K562 (cell line): ENCODE data around the gene PHTF2. TPM values are rescaled to one million over a fixed set of nuclear protein-coding genes. Genes with fewer than 3 reads are reported as not detected.
A peak's percentile ranks its signal among the peaks of the same experiment; 100 is the strongest.

Experiments
- ATAC-seq: fragments of 200-7000 bp; cut with Tn5 transposase; 3 replicates; pipeline ENCODE4 v1.9.1; 2020; ENCODE audit warnings: moderate library complexity
- BruUV-seq: library from RNA; stranded (reverse); fragments of 400-500 nt; replicated peaks from 2 replicates; lab custom pipeline; 2021; lab: Mats Ljungman, UMichigan
- CTCF ChIA-PET: fragments of 300-600 bp; formaldehyde crosslinking; extraction: SDS; loops from one replicate; lab custom pipeline; 2021; ENCODE audit warnings: low intra/inter-chr PET ratio; lab: Yijun Ruan, JAX
- POLR2A ChIA-PET: fragments of 300-600, 350-650 bp; sonication (Branson Sonifier 250); formaldehyde crosslinking; extraction: SDS; loops from one replicate; lab custom pipeline; 2021; ENCODE audit warnings: antibody characterized with exemption, inconsistent platforms; lab: Yijun Ruan, JAX
- DNase-seq, 4 experiments: peaks; one replicate each; pipeline versions ENCODE4 v3.0.0 to v3.0.0-alpha.2; 2011 to 2018; ENCODE audit warnings: low spot score in 3 of 4, mixed read lengths in 3 of 4; ENCODE audit errors: extremely low read depth in 1 of 4
- FAIRE-seq: peaks from 2 replicates; lab custom pipeline; 2011; peaks lifted over from hg19 to GRCh38; lab: Jason Lieb, UNC
- H2AFZ ChIP-seq: 2 replicates; pipeline ENCODE4 v1.6.0; 2011; ENCODE audit warnings: low read depth, low read length, control low read depth, inconsistent platforms
- H3K27ac ChIP-seq: fragments of 200-600 bp; 3 replicates; pipeline ENCODE4 v1.8.0; 2011; ENCODE audit warnings: low read depth, mild to moderate bottlenecking, control low read depth, inconsistent platforms, low read length, moderate library complexity, mixed read lengths; ENCODE audit errors: extremely low read depth
- H3K27me3 ChIP-seq, 2 experiments: fragments of 300-600 bp in 1 of 2; 2 replicates in 1 of 2; 3 replicates in 1 of 2; pipeline versions ENCODE4 v1.6.0 to v1.8.0; 2011; ENCODE audit warnings: inconsistent platforms in 2 of 2, low read length in 2 of 2, mild to moderate bottlenecking in 1 of 2, mixed read lengths in 1 of 2, moderate library complexity in 1 of 2; ENCODE audit not compliant: control insufficient read depth in 2 of 2, insufficient read depth in 2 of 2
- H3K36me3 ChIP-seq: fragments of 300-600 bp; 3 replicates; pipeline ENCODE4 v1.8.0; 2011; ENCODE audit warnings: mild to moderate bottlenecking, low read length, inconsistent platforms; ENCODE audit not compliant: control insufficient read depth, insufficient read depth
- H3K4me1 ChIP-seq, 2 experiments: fragments of 200-600 bp in 1 of 2; replicated peaks in 1 of 2; 2 replicates in 1 of 2; 3 replicates in 1 of 2; pipeline versions ENCODE4 v1.5.1 to v1.8.0; 2011; ENCODE audit warnings: inconsistent platforms in 2 of 2, low read length in 2 of 2, mild to moderate bottlenecking in 1 of 2, mixed read lengths in 1 of 2, moderate library complexity in 1 of 2; ENCODE audit not compliant: control insufficient read depth in 2 of 2, insufficient read depth in 2 of 2
- H3K4me2 ChIP-seq: 2 replicates; pipeline ENCODE4 v1.6.1; 2011; ENCODE audit warnings: low read length, control low read depth, inconsistent platforms, mixed read lengths; ENCODE audit not compliant: insufficient read depth
- H3K4me3 ChIP-seq: fragments of 200-600 bp; sonication (generic), shearing (Covaris generic); 2 replicates; pipeline ENCODE4 v1.5.1; 2016; ENCODE audit warnings: control low read depth, inconsistent platforms
- H3K79me2 ChIP-seq: fragments of 200-600 bp; 3 replicates; pipeline ENCODE4 v1.8.0; 2011; ENCODE audit warnings: low read length, inconsistent platforms; ENCODE audit not compliant: control insufficient read depth, insufficient read depth
- H3K9ac ChIP-seq, 2 experiments: 2 replicates each; pipeline versions ENCODE4 v1.6.0 to v1.6.1; 2011; ENCODE audit warnings: low read depth in 2 of 2, low read length in 2 of 2, control low read depth in 1 of 2, inconsistent platforms in 1 of 2, mild to moderate bottlenecking in 1 of 2, mixed read lengths in 1 of 2; ENCODE audit not compliant: insufficient read depth in 1 of 2
- H3K9me1 ChIP-seq: one replicate; pipeline ENCODE4 v1.6.0; 2011; ENCODE audit warnings: inconsistent platforms, mild to moderate bottlenecking, low read length, moderate library complexity; ENCODE audit not compliant: control insufficient read depth, insufficient read depth
- H3K9me3 ChIP-seq: replicated peaks from 2 replicates; pipeline ENCODE4 v1.5.1; 2011; ENCODE audit warnings: low read depth, low read length, inconsistent platforms; ENCODE audit not compliant: control insufficient read depth, insufficient read depth
- H4K20me1 ChIP-seq: replicated peaks from 2 replicates; pipeline ENCODE4 v1.6.1; 2011; ENCODE audit warnings: low read length, inconsistent platforms, mixed read lengths; ENCODE audit not compliant: control insufficient read depth, insufficient read depth
- BCOR ChIP-seq: fragments of 450-650 bp; IDR thresholded peaks from 2 replicates; pipeline ENCODE4 v1.6.1; 2016
- IFI16 ChIP-seq: fragments of 250-450 bp; sonication (Bioruptor Pico); IDR thresholded peaks from 2 replicates; pipeline ENCODE4 v2.1.2; 2022; ENCODE audit warnings: mild to moderate bottlenecking, inconsistent platforms
- PTTG1 ChIP-seq: fragments of 450-650 bp; IDR thresholded peaks from 2 replicates; pipeline ENCODE4 v1.6.1; 2016; ENCODE audit warnings: low read depth, mild to moderate bottlenecking, missing genetic modification characterization, missing compliant biosample characterization
- SPI1 ChIP-seq: IDR thresholded peaks from 2 replicates; pipeline ENCODE4 v1.6.1; 2011; ENCODE audit warnings: low read depth, low read length, control low read depth, borderline replicate concordance
- ZNF121 ChIP-seq: sonication (generic); formaldehyde crosslinking; conservative IDR thresholded peaks from 2 replicates; pipeline ENCODE4 v1.8.0; 2022; ENCODE audit warnings: missing genetic modification reagents
- ZNF217 ChIP-seq: sonication (generic); formaldehyde crosslinking; IDR thresholded peaks from 2 replicates; pipeline ENCODE4 v1.8.0; 2022; ENCODE audit warnings: mild to moderate bottlenecking, missing genetic modification reagents
- WGBS: fragments of 100-300 bp; shearing (Covaris generic); methylation state at CpG from one replicate; pipeline ENCODE4 v1.1.6; 2016; ENCODE audit warnings: low coverage, mixed read lengths; ENCODE audit not compliant: insufficient coverage; ENCODE audit errors: missing lambda C conversion rate; 5-methylcytosine and 5-hydroxymethylcytosine counted together
- in situ Hi-C: fragments of 300-500 bp; cut with MboI; formaldehyde crosslinking; loops from 4 replicates; pipeline ENCODE4 v1.15.0; 2018; ENCODE audit warnings: inconsistent platforms, mixed read lengths
- intact Hi-C: fragments of 100-400 bp; cut with micrococcal nuclease; formaldehyde crosslinking; loops from 2 replicates; pipeline ENCODE4 v1.14.2; 2022
- polyA plus RNA-seq, 8 experiments: library from polyadenylated mRNA; depleted of rRNA in 4 of 8; stranded (reverse) in 5 of 8; unstranded in 3 of 8; fragments of >200 nt; fragmentation: Nextera tagmentation in 2 of 8; fragmentation: Illumina TruSeq in 1 of 8; extraction: Ambion mirVana in 2 of 8; extraction: Trizol in 1 of 8; gene quantifications; 2 replicates each; pipeline versions ENCODE4 v1.2.1 to v1.2.3, GENCODE V29; 2011 to 2014; ENCODE audit warnings: inconsistent platforms in 1 of 8, missing spikeins in 1 of 8
- total RNA-seq, 7 experiments: library from RNA; depleted of rRNA in 6 of 7; stranded (reverse); fragments of >200 nt in 6 of 7; fragmentation: Illumina TruSeq in 2 of 7; extraction: Trizol in 2 of 7; gene quantifications; 2 replicates each; pipeline versions ENCODE4 v1.2.1 to v1.2.3, GENCODE V29; 2011 to 2021; ENCODE audit warnings: low replicate concordance in 1 of 7

Gene PHTF2
- total and polyA plus RNA-seq, 9 of the 15 experiments (the other 6 are each of a cell fraction or from before 2014, with no cell fraction given): 17.9 to 43.6 (median 25.4) TPM

DNA sequence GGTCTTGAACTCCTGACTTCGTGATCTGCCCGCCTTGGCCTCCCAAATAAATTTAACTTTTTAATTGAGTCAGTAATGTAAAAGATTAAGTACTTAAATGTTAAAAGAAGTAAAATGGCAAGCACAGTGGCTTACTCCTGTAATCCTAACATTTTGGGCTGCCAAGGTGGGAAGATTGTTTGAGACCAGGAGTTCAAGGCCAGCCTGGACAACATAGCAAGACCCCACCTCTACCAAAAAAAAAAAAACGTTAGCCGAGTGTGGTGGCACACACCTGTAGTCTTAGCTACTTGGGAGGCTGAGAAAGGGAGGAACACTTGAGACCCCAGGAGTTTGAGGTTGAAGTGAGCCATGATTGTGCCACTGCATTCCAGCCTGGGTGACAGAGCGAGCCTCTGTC lies 26.1 kb downstream of the PHTF2 start:
- ATAC-seq: no peak
- ChIA-PET CTCF (no interaction called here), POLR2A (no interaction called here)
- no peak overlapping the region for H3K4me2 ChIP-seq
- in situ Hi-C loops: no loop called here
- H4K20me1 ChIP-seq: no peaks in the 10 kb centered on the region
- WGBS: 90% methylated on average over 3 of the region's 5 CpGs
- intact Hi-C loops: no loop called here
- FAIRE-seq: no peak
- no peaks in the 10 kb centered on the region for H3K27me3 ChIP-seq
- H2AFZ ChIP-seq: no peak overlapping the region
- DNase-seq: no peak
- no peaks in the 10 kb centered on the region for H3K9me1 ChIP-seq
- BruUV-seq: no TSS peak
- no peak overlapping the region for H3K4me3 ChIP-seq
- H3K4me1 ChIP-seq: peaks cover 15 to 20% of the 10 kb centered on the region in 2 experiments; a peak in 4 of 5 replicates
- peaks cover 7% of the 10 kb centered on the region; the same call in 2 of the 3 replicates for H3K36me3 ChIP-seq
- H3K9me3 ChIP-seq: peaks cover 12% of the 10 kb centered on the region
- no peak overlapping the region for H3K27ac ChIP-seq
- H3K79me2 ChIP-seq: peaks cover 93% of the 10 kb centered on the region
- TF ChIP-seq ZNF121 (CRISPR knock-in tag): peak; percentile 92
- peak; percentile 65 for TF ChIP-seq BCOR
- no peak for TF ChIP-seq PTTG1 (tag)
- no peak overlapping the region for H3K9ac ChIP-seq

DNA sequence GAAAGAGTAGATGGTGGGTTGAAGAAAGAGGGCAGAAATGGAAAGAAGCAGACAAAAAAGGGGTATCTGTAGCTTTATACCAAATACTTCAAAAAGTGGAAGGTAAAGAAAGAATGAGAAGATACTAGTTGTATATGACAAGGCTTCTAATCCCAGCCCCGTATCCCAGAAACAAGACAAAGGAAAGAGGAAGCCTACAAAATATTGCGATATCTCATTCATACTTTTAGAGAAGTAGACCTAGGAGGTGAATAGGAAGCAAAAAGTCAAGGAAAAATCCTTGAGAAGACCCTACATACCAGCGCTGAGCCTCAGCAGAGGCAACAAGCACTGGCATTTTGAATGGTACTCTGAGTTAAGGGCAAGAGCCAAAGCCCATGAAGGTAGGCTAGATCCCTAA lies 26.6 kb downstream of the PHTF2 start:
- POLR2A ChIA-PET: interaction anchor here (1.2 kb wide), 1 partner anchor 9 kb away, joined by 6 read pairs; no protein-coding TSS in a partner anchor
- in situ Hi-C loops: no loop called here
- H3K9ac ChIP-seq: no peak overlapping the region
- DNase-seq (no peak), ATAC-seq (no peak), FAIRE-seq (no peak)
- BruUV-seq: no TSS peak
- no peak overlapping the region for H3K4me3 ChIP-seq
- TF ChIP-seq SPI1: peak; percentile 33; the same call in 1 of the 2 replicates
- no peak for TF ChIP-seq IFI16 (CRISPR knock-in tag)
- no peak for TF ChIP-seq ZNF217 (CRISPR knock-in tag)
- peaks cover 15 to 24% of the 10 kb centered on the region in 2 experiments; a peak in 4 of 5 replicates for H3K4me1 ChIP-seq
- intact Hi-C loops: no loop called here
- no peaks in the 10 kb centered on the region for H4K20me1 ChIP-seq
- no peak overlapping the region for H2AFZ ChIP-seq
- H3K4me2 ChIP-seq: no peak overlapping the region
- peaks cover 12% of the 10 kb centered on the region for H3K9me3 ChIP-seq
- WGBS: 78% methylated on average over 3 of the region's 3 CpGs
- H3K27me3 ChIP-seq: no peaks in the 10 kb centered on the region
- no peak overlapping the region for H3K27ac ChIP-seq
- H3K9me1 ChIP-seq: no peaks in the 10 kb centered on the region
- CTCF ChIA-PET: no interaction called here
- peaks cover 93% of the 10 kb centered on the region for H3K79me2 ChIP-seq
- peaks cover 5% of the 10 kb centered on the region; the same call in 2 of the 3 replicates for H3K36me3 ChIP-seq
